ENCODE measurements around the gene RACGAP1.

DNA sequence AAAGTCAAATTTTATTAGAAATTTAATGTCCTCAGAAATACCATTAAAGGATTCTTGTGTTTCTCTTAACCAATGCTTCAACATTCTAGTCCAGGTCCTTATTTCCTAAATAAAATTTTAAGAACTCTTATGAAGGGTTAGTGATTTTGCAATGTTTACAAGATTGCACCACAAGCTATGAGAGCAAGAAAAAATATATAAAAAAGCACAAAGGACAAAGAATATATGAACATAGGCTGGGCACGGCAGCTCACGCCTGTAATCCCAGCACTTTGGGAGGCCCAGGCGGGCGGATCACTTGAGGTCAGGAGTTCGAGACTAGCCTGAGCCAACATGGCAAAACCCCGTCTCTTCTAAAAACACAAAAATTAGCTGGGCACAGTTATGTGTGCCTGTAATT, 7.7 kb downstream of the RACGAP1 start:
- TF ChIP-seq, protein P1, sequence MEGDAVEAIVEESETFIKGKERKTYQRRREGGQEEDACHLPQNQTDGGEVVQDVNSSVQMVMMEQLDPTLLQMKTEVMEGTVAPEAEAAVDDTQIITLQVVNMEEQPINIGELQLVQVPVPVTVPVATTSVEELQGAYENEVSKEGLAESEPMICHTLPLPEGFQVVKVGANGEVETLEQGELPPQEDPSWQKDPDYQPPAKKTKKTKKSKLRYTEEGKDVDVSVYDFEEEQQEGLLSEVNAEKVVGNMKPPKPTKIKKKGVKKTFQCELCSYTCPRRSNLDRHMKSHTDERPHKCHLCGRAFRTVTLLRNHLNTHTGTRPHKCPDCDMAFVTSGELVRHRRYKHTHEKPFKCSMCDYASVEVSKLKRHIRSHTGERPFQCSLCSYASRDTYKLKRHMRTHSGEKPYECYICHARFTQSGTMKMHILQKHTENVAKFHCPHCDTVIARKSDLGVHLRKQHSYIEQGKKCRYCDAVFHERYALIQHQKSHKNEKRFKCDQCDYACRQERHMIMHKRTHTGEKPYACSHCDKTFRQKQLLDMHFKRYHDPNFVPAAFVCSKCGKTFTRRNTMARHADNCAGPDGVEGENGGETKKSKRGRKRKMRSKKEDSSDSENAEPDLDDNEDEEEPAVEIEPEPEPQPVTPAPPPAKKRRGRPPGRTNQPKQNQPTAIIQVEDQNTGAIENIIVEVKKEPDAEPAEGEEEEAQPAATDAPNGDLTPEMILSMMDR (conservative IDR thresholded peaks at IDR 0.05), result no peak
- no peak for TF ChIP-seq EZH2 (IDR thresholded peaks at IDR 0.05; ENCODE audit: low read depth)

All from PC-9 (cell line).